CD4-positive, alpha-beta T cell (primary cell): ENCODE data around the gene MAP4K2. TPM values are rescaled to one million over a fixed set of nuclear protein-coding genes. Genes with fewer than 3 reads are reported as not detected.

Source experiments
- ATAC-seq: fragments of 200-7000 bp; cut with Tn5 transposase; one replicate; pipeline ENCODE4 v1.10.0; 2022; ENCODE audit warnings: mild to moderate bottlenecking; ENCODE audit not compliant: poor library complexity
- CTCF ChIA-PET: fragments of 350-600 bp; sonication (Branson Sonifier 250); formaldehyde crosslinking; loops from one replicate; lab custom pipeline; 2021; ENCODE audit warnings: antibody characterized with exemption, inconsistent platforms; lab: Charles Lee
- POLR2A ChIA-PET: fragments of 350-600 bp; sonication (Branson Sonifier 250); formaldehyde crosslinking; loops from one replicate; lab custom pipeline; 2021; ENCODE audit warnings: antibody characterized with exemption, inconsistent platforms; lab: Charles Lee
- DNase-seq, 14 experiments: peaks; one replicate each; pipeline ENCODE4 v3.0.0-alpha.2; 2013 to 2020; ENCODE audit warnings: mixed read lengths in 2 of 14
- H3K27ac ChIP-seq, 2 donors: one replicate each; pipeline versions ENCODE4 v1.5.1 to v1.7.0; 2013; ENCODE audit warnings: low read length in 2 of 2, low read depth in 1 of 2, mild to moderate bottlenecking in 1 of 2
- H3K27me3 ChIP-seq, 2 experiments: 1 replicate in 1 of 2; 2 replicates in 1 of 2; pipeline versions ENCODE4 v1.6.1 to v1.7.0; 2013; ENCODE audit warnings: low read length in 2 of 2, control low read depth in 1 of 2, mild to moderate bottlenecking in 1 of 2, moderate library complexity in 1 of 2; ENCODE audit not compliant: insufficient read depth in 2 of 2, control insufficient read depth in 1 of 2
- H3K36me3 ChIP-seq: one replicate; pipeline ENCODE4 v1.6.1; 2013; ENCODE audit warnings: low read length, control low read depth; ENCODE audit not compliant: insufficient read depth
- H3K4me1 ChIP-seq: one replicate; pipeline ENCODE4 v1.6.1; 2013; ENCODE audit warnings: low read length, control low read depth; ENCODE audit not compliant: insufficient read depth
- H3K4me3 ChIP-seq: one replicate; pipeline ENCODE4 v1.5.1; 2013; ENCODE audit warnings: mild to moderate bottlenecking, low read length, moderate library complexity
- H3K9me3 ChIP-seq, 2 experiments: 1 replicate in 1 of 2; 2 replicates in 1 of 2; pipeline versions ENCODE4 v1.6.1 to v1.7.0; 2013; ENCODE audit warnings: low read length in 2 of 2, mild to moderate bottlenecking in 2 of 2, control low read depth in 1 of 2, moderate library complexity in 1 of 2; ENCODE audit not compliant: control insufficient read depth in 1 of 2, insufficient read depth in 1 of 2
- H3K27ac Mint-ChIP-seq: one replicate; pipeline ENCODE4 v1.8.0; 2020; ENCODE audit warnings: mixed read lengths
- H3K27me3 Mint-ChIP-seq: one replicate; pipeline ENCODE4 v1.8.0; 2021; ENCODE audit warnings: mixed read lengths
- H3K36me3 Mint-ChIP-seq: one replicate; pipeline ENCODE4 v1.8.0; 2021; ENCODE audit warnings: low read depth, mixed read lengths
- H3K4me1 Mint-ChIP-seq: one replicate; pipeline ENCODE4 v1.8.0; 2021; ENCODE audit warnings: low read depth, mixed read lengths
- H3K4me3 Mint-ChIP-seq: one replicate; pipeline ENCODE4 v1.8.0; 2020; ENCODE audit warnings: mild to moderate bottlenecking, mixed read lengths
- H3K9me3 Mint-ChIP-seq: one replicate; pipeline ENCODE4 v1.8.0; 2020; ENCODE audit warnings: mixed read lengths
- intact Hi-C, 2 experiments: fragments of 100-400 bp; cut with DNase I in 1 of 2; cut with micrococcal nuclease in 1 of 2; formaldehyde crosslinking; loops; one replicate each; pipeline versions ENCODE4 v1.15.1 to v1.9.0; 2023 to 2025; cut with DNase I, micrococcal nuclease
- total RNA-seq, 174 experiments: library from RNA in 2 of 174; stranded (reverse) in 2 of 174; gene quantifications; one replicate each; pipeline ENCODE4 v1.2.3 and lab custom pipeline; 2021 to 2026
- TF ChIP-seq, protein P1 (sequence below): fragments of 200-600 bp; IDR thresholded peaks from one replicate; pipeline ENCODE4 v1.8.0; 2022; ENCODE audit warnings: antibody characterized with exemption, mild to moderate bottlenecking

MAP4K2 gene
- total RNA-seq, 2 experiments from 2014 or later = 71.9 to 74.1 TPM

DNA sequence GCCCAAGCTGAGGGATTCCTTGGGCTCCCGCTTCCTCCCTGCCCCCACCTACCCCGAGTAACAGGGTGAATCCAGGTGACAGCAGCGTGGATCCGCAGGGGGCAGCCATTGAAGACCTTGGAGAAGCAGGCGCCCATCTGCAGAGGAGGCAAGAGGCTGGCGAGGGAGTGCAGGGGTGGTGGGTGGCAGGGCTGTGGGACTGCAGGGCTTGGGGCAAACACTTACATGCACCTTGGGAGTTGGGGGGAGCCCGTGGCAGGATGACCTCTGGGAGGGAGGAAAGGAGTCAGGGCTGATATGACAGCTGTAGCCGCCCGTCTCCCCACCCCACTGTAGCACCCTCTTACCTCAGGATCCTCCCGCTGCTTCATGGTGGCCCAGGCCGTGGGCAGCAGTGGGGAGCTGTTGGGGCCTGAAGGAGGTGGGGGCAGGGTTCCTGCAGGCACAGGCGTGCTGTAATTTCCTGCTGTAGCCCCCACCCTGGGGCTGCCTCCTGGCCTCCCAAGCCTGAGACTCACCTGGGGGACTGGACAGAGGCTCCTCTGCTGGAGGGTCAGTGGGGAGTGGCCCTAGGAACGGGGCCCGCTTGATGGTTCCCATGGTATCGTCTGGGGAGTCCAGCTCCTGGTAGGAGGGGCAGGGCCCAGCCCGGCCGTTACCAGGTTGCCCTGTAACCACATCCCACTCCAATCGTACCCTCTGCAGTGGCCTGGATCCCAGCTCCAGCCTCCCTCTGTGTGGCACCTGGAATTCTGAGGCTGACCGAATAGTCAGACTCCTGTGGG, 6.1 kb downstream of the MAP4K2 start:
- ATAC-seq (no peak), DNase-seq (peak in 1 of 14 experiments; percentile 26)
- Histone ChIP-seq H3K27ac (no peak overlapping the region), H3K36me3 (peaks cover 66% of the 10 kb centered on the region), H3K4me1 (peaks cover 40% of the 10 kb centered on the region), H3K4me3 (no peak overlapping the region), H3K9me3 (no peaks in the 10 kb centered on the region), H3K27me3 (no peaks in the 10 kb centered on the region)
- POLR2A ChIA-PET = interaction anchor here (2.6 kb wide), 1 partner anchor 18 kb away, joined by 18 read pairs; the partner anchor contains the start of gene SF1
- Mint-ChIP-seq H3K27ac (no peak overlapping the region), H3K36me3 (peaks cover 60% of the 10 kb centered on the region), H3K27me3 (no peaks in the 10 kb centered on the region), H3K4me3 (no peak overlapping the region), H3K9me3 (no peaks in the 10 kb centered on the region), H3K4me1 (peaks cover 39% of the 10 kb centered on the region)
- CTCF ChIA-PET = no interaction called here
- TF ChIP-seq, protein P1, sequence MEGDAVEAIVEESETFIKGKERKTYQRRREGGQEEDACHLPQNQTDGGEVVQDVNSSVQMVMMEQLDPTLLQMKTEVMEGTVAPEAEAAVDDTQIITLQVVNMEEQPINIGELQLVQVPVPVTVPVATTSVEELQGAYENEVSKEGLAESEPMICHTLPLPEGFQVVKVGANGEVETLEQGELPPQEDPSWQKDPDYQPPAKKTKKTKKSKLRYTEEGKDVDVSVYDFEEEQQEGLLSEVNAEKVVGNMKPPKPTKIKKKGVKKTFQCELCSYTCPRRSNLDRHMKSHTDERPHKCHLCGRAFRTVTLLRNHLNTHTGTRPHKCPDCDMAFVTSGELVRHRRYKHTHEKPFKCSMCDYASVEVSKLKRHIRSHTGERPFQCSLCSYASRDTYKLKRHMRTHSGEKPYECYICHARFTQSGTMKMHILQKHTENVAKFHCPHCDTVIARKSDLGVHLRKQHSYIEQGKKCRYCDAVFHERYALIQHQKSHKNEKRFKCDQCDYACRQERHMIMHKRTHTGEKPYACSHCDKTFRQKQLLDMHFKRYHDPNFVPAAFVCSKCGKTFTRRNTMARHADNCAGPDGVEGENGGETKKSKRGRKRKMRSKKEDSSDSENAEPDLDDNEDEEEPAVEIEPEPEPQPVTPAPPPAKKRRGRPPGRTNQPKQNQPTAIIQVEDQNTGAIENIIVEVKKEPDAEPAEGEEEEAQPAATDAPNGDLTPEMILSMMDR = no peak
- intact Hi-C loops = no loop called here

DNA sequence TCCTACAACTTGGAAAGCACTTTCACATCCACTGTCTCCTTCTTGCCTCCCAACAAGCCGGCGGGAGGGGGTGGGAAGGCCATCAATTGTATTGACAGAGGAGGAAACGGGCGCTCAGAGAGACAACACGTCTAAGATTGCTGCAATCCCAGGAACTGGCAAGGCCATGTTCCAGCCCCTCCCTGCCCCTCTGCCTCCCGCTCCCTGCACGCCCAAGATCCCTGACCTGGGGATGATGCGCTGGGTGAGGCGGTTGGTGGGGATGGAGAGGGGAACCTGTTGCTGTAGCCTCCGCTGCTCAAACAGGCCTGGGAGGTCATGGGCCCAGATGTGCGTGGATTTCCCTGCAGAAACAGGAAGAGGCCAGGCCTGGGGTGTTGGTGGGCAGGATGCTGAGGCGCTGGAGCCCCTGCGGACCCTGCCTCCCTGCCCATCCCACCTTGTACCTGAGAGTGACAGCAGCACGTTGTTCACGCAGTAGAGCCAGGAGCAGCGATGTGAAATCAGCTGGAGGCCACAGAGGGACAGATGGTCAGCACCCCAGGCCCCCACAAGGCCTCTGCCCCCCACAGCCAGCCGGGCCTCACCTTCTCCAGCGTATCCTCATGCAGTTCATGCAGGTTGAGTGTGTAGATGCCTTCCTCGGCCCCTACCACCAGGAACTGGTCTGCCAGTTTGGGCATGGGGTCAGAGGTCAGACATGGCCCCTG, 6.8 kb downstream of the MAP4K2 start:
- Histone ChIP-seq H3K4me3 (no peak overlapping the region), H3K4me1 (peaks cover 32% of the 10 kb centered on the region), H3K27me3 (no peaks in the 10 kb centered on the region), H3K9me3 (no peaks in the 10 kb centered on the region), H3K36me3 (peaks cover 68% of the 10 kb centered on the region), H3K27ac (no peak overlapping the region)
- Mint-ChIP-seq H3K4me1 (peaks cover 33% of the 10 kb centered on the region), H3K9me3 (no peaks in the 10 kb centered on the region), H3K36me3 (peaks cover 63% of the 10 kb centered on the region), H3K27ac (no peak overlapping the region), H3K27me3 (no peaks in the 10 kb centered on the region), H3K4me3 (peak overlapping the region; percentile 25)
- intact Hi-C loops = no loop called here
- peak in 1 of 14 experiments; percentile 14 for DNase-seq
- ATAC-seq = no peak
- ChIA-PET POLR2A (interaction anchor here (2.6 to 5.7 kb wide), 2 partner anchors 17 kb away, joined by 18 to 28 read pairs; partner anchors contain the start of gene SF1), CTCF (no interaction called here)
- TF ChIP-seq, protein P1 = no peak

DNA sequence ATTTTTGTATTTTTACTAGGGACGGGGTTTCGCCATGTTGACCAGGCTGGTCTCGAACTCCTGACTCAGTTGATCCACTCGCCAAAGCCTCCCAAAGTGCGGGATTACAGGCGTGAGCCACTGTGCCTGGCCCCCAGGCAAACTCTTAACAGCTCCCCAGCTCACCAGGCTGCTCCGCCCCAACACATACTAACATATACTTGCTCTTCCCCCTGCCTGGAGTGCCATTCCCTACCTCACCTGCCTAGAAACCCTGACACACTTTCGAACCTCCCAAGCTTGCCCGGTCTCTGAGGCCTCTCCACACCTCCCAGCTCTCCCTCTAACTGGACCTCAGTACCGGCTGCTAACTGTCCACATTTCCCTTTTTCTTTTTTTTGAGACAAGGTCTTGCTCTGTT, 8.5 kb downstream of the MAP4K2 start:
- CTCF ChIA-PET = no interaction called here
- Histone ChIP-seq H3K9me3 (no peaks in the 10 kb centered on the region), H3K36me3 (peaks cover 63% of the 10 kb centered on the region), H3K27me3 (no peaks in the 10 kb centered on the region), H3K27ac (no peak overlapping the region), H3K4me1 (peaks cover 19% of the 10 kb centered on the region), H3K4me3 (no peak overlapping the region)
- Mint-ChIP-seq H3K36me3 (peaks cover 64% of the 10 kb centered on the region), H3K27ac (peak overlapping the region; percentile 65), H3K4me1 (peaks cover 29% of the 10 kb centered on the region), H3K27me3 (no peaks in the 10 kb centered on the region), H3K4me3 (no peak overlapping the region), H3K9me3 (no peaks in the 10 kb centered on the region)
- TF ChIP-seq, protein P1 = no peak
- no peak for DNase-seq
- ATAC-seq = no peak
- POLR2A ChIA-PET = interaction anchor here (0.6 to 5.7 kb wide), 9 partner anchors 9 to 564 kb away, joined by 3 to 28 read pairs (median 4); partner anchors contain the start of genes MAP4K2 and SF1
- intact Hi-C loops = no loop called here
